Measurements from ENCODE around the gene BCL2.

DNA sequence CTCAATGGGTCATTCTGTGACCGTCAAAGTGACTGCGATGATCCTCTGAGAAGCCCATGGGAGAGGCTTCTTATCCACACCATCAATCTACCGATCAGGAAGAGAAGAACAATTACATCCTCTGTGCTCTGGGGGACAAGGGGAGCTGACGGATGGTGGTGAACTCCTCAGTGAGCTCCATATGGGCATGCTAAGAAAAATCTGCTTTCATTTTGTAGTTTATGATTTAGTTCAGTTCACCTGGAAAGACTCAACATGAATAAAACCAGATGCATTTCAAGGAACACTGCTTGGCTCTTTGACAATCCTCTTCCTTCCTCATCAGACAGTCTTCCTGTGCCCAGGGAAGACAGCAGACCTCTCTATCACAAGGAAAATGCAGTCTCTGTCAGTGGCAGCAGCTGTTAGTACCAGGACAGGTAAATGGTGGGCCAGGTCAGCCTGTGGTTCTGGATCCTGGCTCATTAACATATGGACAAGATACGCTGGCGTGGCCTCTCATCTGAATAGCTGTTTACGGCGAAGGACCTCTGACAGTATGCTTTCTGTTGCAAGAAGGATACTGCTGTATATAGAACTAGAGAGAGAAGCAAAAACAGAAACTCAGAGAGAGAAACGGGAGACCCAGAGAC lies 176.9 kb downstream of the BCL2 start:
- no peak for TF ChIP-seq POLR2A (IDR thresholded peaks at IDR 0.05; ENCODE audit: low read depth, low read length)
- peak; percentile 16; the same call in 1 of the 2 replicates for TF ChIP-seq POLR2AphosphoS5 (IDR thresholded peaks at IDR 0.05; ENCODE audit: low read depth, low read length)

All from GM12892 (cell line).